OCI-LY7 (cell line): ENCODE measurements around the gene MSL3B.

Experiments used
- CTCF ChIP-seq: fragments of 200-600 bp; sonication (generic); conservative IDR thresholded peaks from 2 replicates; pipeline ENCODE4 v1.5.1; 2014; ENCODE audit warnings: mild to moderate bottlenecking, antibody characterized with exemption, low read length, moderate library complexity, mixed read lengths
- EZH2phosphoT487 ChIP-seq: fragments of 200-600 bp; sonication (generic); IDR thresholded peaks from 2 replicates; pipeline ENCODE4 v1.6.1; 2018; ENCODE audit warnings: low read depth, borderline replicate concordance, mild to moderate bottlenecking, mixed run types, antibody characterized with exemption, low read length, moderate library complexity, mixed read lengths

GRCh38 chr2:233816334-233816733 is 51.9 kb downstream of the MSL3B start:
- TF ChIP-seq CTCF, result no peak
- TF ChIP-seq EZH2phosphoT487, result no peak
